GM12865 (cell line): ENCODE data around the gene SLC38A2.

Experiments used
- DNase-seq: peaks from one replicate; pipeline ENCODE4 v3.0.0; 2010; ENCODE audit warnings: low read depth
- H3K4me3 ChIP-seq: 2 replicates; pipeline ENCODE4 v1.5.1; 2011; ENCODE audit warnings: mild to moderate bottlenecking, low read depth, low read length, control low read depth
- CTCF ChIP-seq: IDR thresholded peaks from 2 replicates; pipeline ENCODE4 v1.5.1; 2011; ENCODE audit warnings: low read length, control low read depth, low read depth, inconsistent platforms; ENCODE audit not compliant: insufficient read depth; ENCODE audit errors: missing control alignments

Gene SLC38A2

GRCh38 chr12:46367351-46368029 lies 5.1 kb downstream of the SLC38A2 start:
- no peak for DNase-seq
- TF ChIP-seq CTCF, result no peak
- no peak overlapping the region for H3K4me3 ChIP-seq

GRCh38 chr12:46366771-46367170 lies 5.8 kb downstream of the SLC38A2 start:
- no peak overlapping the region for H3K4me3 ChIP-seq
- TF ChIP-seq CTCF, result no peak
- no peak for DNase-seq

- no peak for DNase-seq
- H3K4me3 ChIP-seq, result no peak overlapping the region
- TF ChIP-seq CTCF, result no peak
These were observed 6.6 kb downstream of the SLC38A2 start for GRCh38 chr12:46365951-46366379.

- peak; percentile 41 for DNase-seq
- TF ChIP-seq CTCF, result no peak
- no peak overlapping the region for H3K4me3 ChIP-seq
These were observed 7.6 kb downstream of the SLC38A2 start for GRCh38 chr12:46364777-46365580.

GRCh38 chr12:46364300-46364696 lies 8.3 kb downstream of the SLC38A2 start:
- TF ChIP-seq CTCF, result no peak
- DNase-seq, result no peak

GRCh38 chr12:46363582-46364299 lies 8.8 kb downstream of the SLC38A2 start:
- H3K4me3 ChIP-seq, result no peak overlapping the region
- DNase-seq, result no peak
- no peak for TF ChIP-seq CTCF

More at GRCh38 chr12:46364300-46364696, 8.3 kb downstream of the SLC38A2 start:
- H3K4me3 ChIP-seq, result no peak overlapping the region
